Coronary artery (tissue), 2 donors: Measurements from ENCODE around the gene OGDHL.

Experiments
- DNase-seq: peaks from one replicate; pipeline ENCODE4 v3.0.0-alpha.2; 2017; ENCODE audit warnings: low spot score
- H3K27ac ChIP-seq, 2 donors: fragments of 200-600 bp; sonication (generic); one replicate each; pipeline ENCODE4 v1.5.1; 2016 to 2019
- H3K4me3 ChIP-seq: fragments of 200-600 bp; sonication (generic); 2 replicates; pipeline ENCODE4 v1.5.1; 2016; ENCODE audit warnings: mild to moderate bottlenecking, moderate library complexity
- CTCF ChIP-seq: fragments of 200-600 bp; sonication (generic); IDR thresholded peaks from one replicate; pipeline ENCODE4 v1.5.1; 2019; ENCODE audit warnings: antibody characterized with exemption

OGDHL gene

DNA sequence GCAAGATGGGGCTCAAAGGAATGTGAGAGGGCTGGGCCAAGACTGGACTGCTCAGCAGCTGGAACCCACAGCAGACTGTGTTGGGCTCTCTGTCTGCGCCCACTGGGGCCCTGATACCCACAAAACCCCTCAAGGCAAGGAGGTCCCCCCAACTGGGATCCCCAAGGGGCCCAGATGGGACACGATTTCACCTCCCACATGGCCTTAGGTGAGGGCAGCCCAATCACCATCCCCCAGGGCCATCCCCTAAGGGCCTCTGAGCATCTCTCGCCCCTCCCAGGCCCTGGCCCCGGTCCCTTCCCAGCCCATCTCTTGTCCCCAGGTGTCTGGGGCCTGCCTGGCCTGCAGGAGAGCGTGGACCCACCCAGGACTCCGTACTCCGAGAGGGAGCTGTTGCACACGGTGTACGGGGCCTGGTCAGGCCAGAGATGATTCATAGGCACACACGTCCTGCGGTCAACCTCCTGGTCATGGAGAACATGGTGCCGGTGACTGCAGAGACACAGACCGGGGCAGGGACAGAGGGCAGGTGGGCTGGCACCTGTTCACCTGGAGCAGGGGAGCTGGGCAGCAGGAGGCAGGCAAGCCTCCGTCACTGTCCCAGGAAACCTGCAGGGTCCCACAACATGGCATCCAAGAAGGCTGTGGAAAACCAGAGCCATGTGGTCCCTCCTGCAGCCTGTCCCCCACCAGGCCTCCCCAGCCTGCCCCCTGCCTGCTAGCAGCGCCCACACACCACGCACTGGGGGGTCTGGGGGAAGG is 21.6 kb downstream of the OGDHL start:
- no peak overlapping the region for H3K27ac ChIP-seq
- DNase-seq, result peak; percentile 60
- TF ChIP-seq CTCF, result no peak
- H3K4me3 ChIP-seq, result no peak overlapping the region

- no peak for TF ChIP-seq CTCF
- no peak overlapping the region for H3K27ac ChIP-seq
- H3K4me3 ChIP-seq, result no peak overlapping the region
- DNase-seq, result peak; percentile 61
These were observed 22.7 kb downstream of the OGDHL start for GRCh38 chr10:49739426-49739825.

GRCh38 chr10:49738616-49739360 is 23.3 kb downstream of the OGDHL start:
- H3K4me3 ChIP-seq, result no peak overlapping the region
- no peak for TF ChIP-seq CTCF
- peak; percentile 56 for DNase-seq
- no peak overlapping the region for H3K27ac ChIP-seq

- H3K27ac ChIP-seq, result no peak overlapping the region
- DNase-seq, result peak; percentile 41
- no peak overlapping the region for H3K4me3 ChIP-seq
- no peak for TF ChIP-seq CTCF
These were observed 24.5 kb downstream of the OGDHL start for GRCh38 chr10:49737474-49738201.

DNA sequence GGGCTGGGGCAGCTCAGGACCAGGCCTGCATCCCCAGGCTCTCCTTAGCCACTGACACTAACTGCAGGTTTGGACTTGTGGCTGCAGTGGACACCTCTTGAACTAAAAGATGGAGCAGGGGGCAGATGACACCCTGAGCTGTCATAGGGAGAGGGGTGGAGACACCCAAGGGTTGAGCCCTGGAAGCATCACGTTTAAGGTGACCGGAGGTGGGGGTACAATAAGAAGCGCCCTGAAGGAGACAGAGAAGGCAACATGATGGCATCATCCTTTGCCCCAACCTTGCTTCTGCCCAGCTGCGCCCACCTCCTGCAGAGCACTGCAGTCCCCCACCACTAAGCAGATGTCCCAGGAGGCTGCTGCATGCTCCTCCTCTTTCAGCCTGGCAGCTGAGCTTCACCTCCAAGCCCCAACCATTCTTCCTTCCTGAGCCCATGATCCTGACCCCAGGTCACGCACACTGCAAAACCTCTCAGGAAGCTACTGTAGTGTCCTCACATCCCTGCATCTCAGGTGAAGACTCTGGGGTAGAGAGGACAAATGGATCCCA is 25.5 kb downstream of the OGDHL start:
- no peak for DNase-seq
- Histone ChIP-seq H3K4me3 (no peak overlapping the region), H3K27ac (no peak overlapping the region)
- no peak for TF ChIP-seq CTCF

DNA sequence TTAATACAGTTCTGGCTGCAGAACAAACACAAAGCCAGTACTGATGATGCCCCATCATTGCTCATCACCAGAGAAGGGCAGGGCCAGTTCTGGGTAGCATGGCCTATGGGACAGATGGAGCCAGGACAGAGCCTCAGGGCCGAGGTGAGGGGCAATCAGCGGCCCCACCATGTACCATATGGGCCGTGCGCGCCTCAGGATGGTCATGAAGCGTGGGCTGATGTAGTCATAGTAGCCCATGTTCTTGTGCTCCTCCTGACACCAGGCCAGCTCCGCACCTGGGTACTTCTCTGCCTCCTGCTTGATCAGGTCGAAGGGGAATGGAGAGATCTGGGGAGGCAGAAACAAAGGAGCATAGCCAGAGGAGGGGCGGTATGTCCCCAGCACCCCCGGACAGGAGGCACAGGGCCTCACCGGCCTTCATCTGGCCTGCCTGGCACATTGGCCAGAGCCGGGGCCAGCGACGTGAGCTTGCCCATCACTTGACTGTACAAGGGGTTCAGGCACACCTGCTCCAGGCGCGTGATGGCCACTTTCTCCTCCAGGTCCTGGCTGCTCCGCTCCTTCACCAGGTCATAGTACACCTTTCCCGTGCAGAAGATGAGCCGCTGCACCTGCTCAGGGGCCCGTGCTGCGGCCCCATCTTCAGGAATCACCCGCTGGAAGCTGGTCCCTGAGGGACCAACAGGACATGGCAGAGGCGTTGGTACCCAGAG is 26.1 kb downstream of the OGDHL start:
- H3K4me3 ChIP-seq, result no peak overlapping the region
- no peak overlapping the region for H3K27ac ChIP-seq
- peak; percentile 65 for DNase-seq
- TF ChIP-seq CTCF, result no peak
